ENCODE results near the gene KRT36. TPM values are rescaled to one million over a fixed set of nuclear protein-coding genes. Genes with fewer than 3 reads are reported as not detected.

The KRT36 gene
- total and polyA plus RNA-seq, 10 of the 15 experiments (the other 5 are each of a cell fraction or from before 2014, with no cell fraction given) = not detected

DNA sequence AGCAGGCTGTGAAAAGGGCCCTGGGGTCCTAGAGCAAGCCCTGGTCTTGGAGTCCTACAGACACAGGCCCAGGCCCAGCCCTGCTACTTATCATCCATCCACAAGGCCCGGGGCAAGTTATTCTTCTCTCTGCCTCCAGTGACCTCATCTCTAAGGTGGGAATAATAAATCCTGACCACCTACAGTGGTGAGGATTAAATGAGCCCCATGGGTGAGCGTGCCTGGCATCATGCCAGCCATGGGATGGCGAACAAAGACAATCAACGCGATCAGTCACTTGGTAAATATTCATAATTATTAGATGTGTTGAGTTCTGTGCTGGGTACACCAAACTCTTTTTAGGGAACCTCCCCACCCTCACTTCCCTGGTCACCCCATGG lies 23.4 kb upstream of the KRT36 start:
- no peaks in the 10 kb centered on the region for H3K36me3 ChIP-seq (ENCODE audit: control insufficient read depth in 2 of 2, insufficient read depth in 2 of 2, low read length in 1 of 2)
- SMC1A ChIA-PET (ENCODE audit: uncharacterized antibody, unreplicated experiment) = no interaction called here
- H3K4me3 ChIP-seq = no peak overlapping the region
- BruUV-seq (replicated peaks) = no TSS peak
- 25% methylated on average over 5 of the region's 5 CpGs for WGBS (ENCODE audit: insufficient coverage, insufficient replicate concordance, low lambda C conversion rate, missing lambda C conversion rate)
- no peak overlapping the region for H3K27ac ChIP-seq (ENCODE audit: control insufficient read depth, insufficient read depth)
- H3K79me2 ChIP-seq (ENCODE audit: control insufficient read depth, insufficient read depth, low read length) = no peaks in the 10 kb centered on the region
- no peak overlapping the region for H2AFZ ChIP-seq (ENCODE audit: control insufficient read depth, low read depth, low read length)
- H3K4me2 ChIP-seq (ENCODE audit: control insufficient read depth, insufficient read depth) = no peak overlapping the region
- no peaks in the 10 kb centered on the region for H4K20me1 ChIP-seq (ENCODE audit: control insufficient read depth, insufficient read depth)
- peaks cover 2 to 4% of the 10 kb centered on the region in 2 experiments; a peak in 2 of 4 replicates for H3K27me3 ChIP-seq (replicated peaks in 1 of 2; ENCODE audit: control insufficient read depth in 2 of 2, insufficient read depth in 2 of 2, low read length in 1 of 2)
- no peak overlapping the region for H3K9ac ChIP-seq (ENCODE audit: control insufficient read depth, insufficient read depth, low read length)
- in situ Hi-C loops (cut with MboI) = no loop called here
- POLR2A ChIA-PET = no interaction called here
- no peaks in the 10 kb centered on the region for H3K4me1 ChIP-seq (ENCODE audit: control insufficient read depth, insufficient read depth, low read length)
- intact Hi-C loops (cut with micrococcal nuclease; ENCODE audit: unreplicated experiment) = no loop called here
- FAIRE-seq (no peak), DNase-seq (ENCODE audit: low read depth, low spot score) (no peak), ATAC-seq (no peak)
- RAD21 ChIA-PET (ENCODE audit: unreplicated experiment) = no interaction called here
- TF ChIP-seq, protein P1, sequence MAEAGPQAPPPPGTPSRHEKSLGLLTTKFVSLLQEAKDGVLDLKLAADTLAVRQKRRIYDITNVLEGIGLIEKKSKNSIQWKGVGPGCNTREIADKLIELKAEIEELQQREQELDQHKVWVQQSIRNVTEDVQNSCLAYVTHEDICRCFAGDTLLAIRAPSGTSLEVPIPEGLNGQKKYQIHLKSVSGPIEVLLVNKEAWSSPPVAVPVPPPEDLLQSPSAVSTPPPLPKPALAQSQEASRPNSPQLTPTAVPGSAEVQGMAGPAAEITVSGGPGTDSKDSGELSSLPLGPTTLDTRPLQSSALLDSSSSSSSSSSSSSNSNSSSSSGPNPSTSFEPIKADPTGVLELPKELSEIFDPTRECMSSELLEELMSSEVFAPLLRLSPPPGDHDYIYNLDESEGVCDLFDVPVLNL (IDR thresholded peaks at IDR 0.05; ENCODE audit: low read depth, low read length) = no peak
- TF ChIP-seq MTA3 (IDR thresholded peaks at IDR 0.05; ENCODE audit: borderline replicate concordance, low read length) (no peak), PAX5 (IDR thresholded peaks at IDR 0.05; ENCODE audit: borderline replicate concordance, low read depth, low read length) (no peak), POU2F2 (IDR thresholded peaks at IDR 0.05; ENCODE audit: borderline replicate concordance, low read depth, low read length) (no peak), CHD1 (IDR thresholded peaks at IDR 0.05; ENCODE audit: low read depth, low read length) (no peak), FOS (IDR thresholded peaks at IDR 0.05; ENCODE audit: borderline replicate concordance, extremely low read depth, insufficient read length) (no peak), TAF1 (IDR thresholded peaks at IDR 0.05; ENCODE audit: borderline replicate concordance, low read depth, low read length) (no peak)
- TF ChIP-seq, protein P2, sequence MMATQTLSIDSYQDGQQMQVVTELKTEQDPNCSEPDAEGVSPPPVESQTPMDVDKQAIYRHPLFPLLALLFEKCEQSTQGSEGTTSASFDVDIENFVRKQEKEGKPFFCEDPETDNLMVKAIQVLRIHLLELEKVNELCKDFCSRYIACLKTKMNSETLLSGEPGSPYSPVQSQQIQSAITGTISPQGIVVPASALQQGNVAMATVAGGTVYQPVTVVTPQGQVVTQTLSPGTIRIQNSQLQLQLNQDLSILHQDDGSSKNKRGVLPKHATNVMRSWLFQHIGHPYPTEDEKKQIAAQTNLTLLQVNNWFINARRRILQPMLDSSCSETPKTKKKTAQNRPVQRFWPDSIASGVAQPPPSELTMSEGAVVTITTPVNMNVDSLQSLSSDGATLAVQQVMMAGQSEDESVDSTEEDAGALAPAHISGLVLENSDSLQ (IDR thresholded peaks at IDR 0.05) = no peak
- TF ChIP-seq, protein P3, sequence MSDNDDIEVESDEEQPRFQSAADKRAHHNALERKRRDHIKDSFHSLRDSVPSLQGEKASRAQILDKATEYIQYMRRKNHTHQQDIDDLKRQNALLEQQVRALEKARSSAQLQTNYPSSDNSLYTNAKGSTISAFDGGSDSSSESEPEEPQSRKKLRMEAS (IDR thresholded peaks at IDR 0.05; ENCODE audit: low read depth, low read length) = no peak
- CTCF ChIA-PET = no interaction called here
- no peaks in the 10 kb centered on the region for H3K9me3 ChIP-seq (replicated peaks; ENCODE audit: control insufficient read depth, insufficient read depth, low read length)
